NCI-H524 treated with DMSO at 0.1 percent for 48 hours (cell line): ENCODE measurements around the gene COX5B.
"Not testable (repeated sequence)": the region's sequence is repeated elsewhere in the genome, so short reads cannot be mapped to it uniquely, and the experiment has no call there.

Source experiments
- DNase-seq: peaks from one replicate; lab custom pipeline; 2025; lab: John Stamatoyannopoulos, UW

COX5B gene

DNA sequence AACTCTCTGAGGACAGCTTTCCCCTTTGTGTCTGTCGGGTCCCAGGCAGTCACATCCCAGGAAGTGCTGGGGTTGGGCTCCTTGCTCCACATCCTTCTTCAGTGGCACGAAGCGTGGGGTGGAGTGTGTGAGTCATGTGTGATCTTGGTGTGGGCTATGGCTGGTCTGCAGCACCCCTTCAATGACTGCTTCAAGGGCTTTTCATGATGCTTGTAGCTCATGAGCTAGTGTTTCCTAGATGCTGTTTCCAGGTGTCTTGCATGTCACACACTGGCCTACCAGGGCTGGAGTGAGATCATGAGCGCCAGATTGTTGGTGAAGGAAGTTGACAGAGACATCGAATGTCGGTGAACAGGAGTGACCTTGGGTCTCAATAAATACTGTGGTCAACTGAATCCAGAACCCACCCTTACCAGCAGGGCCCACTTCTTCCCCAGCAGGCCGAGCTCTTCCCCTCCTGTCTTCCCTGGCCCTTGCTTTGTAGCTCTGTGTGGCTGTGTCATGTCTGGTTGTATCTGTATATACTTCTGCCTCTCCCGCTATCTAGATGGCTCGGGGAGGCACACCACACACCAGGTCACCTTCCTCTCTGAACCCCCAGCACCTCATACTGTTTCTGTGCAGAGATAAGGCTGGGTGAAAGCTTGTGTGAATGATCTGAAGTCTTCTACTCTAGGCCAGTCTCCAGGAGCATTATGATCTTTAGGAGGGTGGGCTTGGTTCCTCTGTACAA lies 27.5 kb downstream of the COX5B start:
- no peak for DNase-seq

DNA sequence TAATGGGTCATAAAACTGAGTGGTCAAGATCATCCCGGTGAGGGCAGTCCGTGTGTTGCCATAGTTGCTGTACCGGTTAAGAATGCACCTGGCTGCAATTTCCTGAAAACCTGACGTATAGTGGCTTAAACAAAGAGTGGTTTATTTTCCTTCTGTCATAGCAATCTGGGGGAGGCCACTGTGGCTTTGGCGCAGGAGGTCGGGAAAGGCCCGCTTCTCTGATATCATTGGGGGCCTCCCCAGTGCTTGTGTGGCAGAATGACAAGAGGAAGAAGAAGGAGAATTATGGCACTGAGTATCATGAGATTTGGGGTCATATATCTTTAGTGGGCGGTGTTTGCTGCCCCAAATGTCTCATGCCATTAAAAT lies 28.0 kb downstream of the COX5B start:
- no peak for DNase-seq

DNA sequence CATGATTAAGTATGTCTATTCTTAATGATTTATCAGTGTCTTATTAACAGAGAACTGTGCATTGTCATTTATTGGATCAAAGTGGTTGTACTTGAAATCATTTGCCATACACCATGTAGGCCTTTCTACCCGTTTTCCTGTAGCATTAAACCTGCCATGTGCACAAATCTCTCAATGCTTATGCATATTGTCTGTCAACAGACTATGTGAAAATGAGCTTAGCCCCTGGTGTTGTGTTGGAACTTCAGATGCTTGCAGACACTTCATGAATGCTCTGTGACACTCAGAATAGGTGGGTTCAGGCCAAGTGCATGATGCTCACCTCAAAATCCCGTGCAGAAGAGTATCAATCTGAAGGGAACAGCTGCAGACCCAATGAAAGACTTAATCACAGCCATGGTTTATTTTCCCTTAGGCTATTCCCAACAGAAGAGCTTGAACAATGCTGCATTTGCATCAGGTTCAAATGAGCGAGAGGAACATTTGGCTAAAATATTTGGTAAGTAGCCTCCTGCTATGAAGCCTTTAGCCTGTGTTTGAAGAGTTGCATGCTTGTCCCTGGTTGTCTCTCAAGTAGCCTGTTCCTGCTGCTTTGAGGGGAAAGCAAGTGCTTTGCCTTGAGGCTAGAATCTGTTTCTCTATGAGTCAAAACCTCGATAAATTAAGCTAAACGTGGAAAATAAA lies 29.7 kb downstream of the COX5B start:
- DNase-seq = no peak

DNA sequence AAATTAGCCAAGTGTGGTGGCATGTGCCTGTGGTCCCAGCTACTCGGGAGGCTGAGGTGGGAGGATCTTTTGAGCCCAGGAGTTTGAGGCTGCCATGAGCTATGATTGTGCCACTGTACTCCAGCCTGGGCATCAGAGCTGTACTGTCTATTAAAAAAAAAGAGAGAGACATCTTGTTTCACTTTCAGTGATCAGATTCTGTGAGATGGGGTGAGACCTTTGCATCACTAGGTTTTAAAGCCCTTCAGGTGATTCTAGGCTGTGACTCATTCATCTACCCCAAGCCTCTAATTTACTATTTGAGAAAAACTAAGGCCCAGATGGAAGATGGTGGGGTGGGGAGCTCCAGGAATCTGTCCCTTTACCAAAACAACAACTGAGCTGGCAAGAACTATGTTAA lies 30.8 kb downstream of the COX5B start:
- no peak for DNase-seq

DNA sequence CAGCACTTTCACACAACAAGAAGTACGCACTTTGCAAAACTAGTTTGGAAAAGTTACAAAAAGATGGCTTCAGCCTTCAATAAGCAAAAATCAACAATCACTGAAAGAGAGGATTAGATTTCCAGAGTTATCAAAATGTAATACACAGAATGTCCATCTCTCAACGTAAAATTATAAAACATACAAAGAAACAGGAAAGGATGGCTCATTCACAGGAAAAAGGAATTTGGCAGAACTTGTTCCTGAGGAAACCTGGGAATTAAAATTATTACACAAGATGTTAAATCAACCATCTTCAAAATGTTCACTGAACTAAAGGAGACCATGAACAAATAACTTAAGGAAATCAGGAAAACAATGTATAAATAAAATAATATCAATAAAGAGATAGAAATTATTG lies 31.6 kb downstream of the COX5B start:
- DNase-seq = no peak

DNA sequence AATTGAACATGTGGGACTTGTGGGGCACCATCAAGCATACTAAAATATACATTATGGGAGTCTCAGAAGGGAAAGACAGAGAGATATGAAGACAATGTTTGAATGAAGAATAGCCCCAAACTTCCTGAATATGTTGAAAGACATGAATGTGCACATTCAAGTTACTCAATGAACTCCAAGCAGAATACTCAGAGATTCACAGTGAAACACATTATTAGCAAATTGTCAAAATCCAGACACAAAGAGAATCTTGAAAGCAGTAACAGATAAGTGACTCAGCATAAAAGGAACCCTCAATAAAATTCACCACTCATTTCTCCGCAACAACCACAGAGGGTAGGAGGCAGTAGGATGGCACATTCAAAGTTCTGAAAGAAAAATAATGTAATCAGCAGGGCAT lies 32.4 kb downstream of the COX5B start:
- DNase-seq = no peak

DNA sequence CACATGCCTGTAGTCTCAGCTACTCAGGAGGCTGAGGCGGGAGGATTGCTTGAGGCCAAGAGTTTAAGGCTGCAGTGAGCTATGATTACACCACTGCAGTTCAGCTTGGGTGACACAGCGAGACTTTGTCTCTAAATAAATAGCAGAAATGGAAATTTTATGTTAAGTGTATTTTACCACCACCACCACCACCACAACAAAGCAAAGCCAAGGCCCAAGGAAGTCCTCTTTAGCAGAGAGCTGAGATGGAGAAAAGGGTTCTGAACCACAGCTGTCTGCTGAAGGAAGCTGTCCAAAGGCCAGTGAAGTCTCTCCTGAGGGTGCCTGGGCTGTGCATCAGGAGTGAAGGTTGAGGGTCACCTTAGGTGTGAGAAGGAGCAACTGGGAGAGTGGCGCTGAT lies 41.4 kb downstream of the COX5B start:
- DNase-seq = not testable (repeated sequence)

DNA sequence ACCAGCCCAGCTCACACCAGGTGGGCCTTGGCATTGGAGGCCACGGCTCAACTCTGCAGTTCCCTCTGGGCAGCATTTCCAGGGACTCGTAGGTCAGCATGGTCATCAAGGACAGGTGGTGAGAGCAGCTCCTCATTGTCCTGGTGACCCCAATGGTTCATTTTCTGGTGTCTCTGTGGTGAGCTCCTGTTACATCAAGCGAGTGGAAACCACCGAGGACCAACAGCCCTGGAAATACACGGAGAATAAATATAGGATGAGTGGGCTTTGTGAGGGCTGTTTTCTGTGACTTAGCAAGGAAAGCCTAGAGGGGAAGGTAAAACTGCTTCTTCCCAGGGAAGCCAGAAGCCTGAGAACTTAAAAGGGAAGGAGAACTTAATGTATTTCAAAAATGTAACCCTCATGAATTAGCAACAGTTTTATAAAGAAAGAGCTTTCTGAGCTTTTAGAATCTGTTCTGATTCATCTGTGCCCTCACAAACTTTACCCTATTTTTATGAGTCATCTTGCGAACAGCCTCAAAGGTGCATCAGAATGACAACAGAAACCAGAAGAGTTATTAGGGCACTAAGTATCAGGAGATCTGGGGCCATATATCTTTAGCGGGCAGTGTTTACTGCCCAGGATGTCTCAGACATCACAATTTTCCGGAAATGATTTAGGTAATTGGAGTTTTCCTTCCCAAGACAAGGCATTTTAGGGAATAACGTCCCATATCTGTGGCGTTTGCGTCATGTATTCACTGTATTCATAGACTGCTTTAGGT lies 42.4 kb downstream of the COX5B start:
- no peak for DNase-seq

DNA sequence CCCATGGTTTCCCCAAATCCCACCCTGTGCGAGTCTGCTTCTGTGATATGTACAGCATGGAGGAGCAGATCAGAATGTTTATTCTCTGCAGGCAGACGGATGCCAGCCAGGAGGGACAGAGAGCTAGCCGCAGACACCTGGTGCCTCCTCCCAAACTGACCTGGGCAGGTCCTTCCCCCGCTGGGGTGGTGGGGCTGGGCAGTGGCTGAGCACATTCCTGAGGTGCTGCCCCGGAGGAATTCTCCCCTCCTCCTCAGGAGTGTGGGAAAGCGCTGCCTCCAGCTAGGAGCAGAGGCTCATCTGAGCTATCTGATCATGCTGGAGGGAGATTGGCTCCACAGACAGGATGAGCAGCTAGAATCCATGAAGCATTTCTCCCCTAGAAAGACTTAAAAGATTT lies 45.3 kb downstream of the COX5B start:
- DNase-seq = no peak

DNA sequence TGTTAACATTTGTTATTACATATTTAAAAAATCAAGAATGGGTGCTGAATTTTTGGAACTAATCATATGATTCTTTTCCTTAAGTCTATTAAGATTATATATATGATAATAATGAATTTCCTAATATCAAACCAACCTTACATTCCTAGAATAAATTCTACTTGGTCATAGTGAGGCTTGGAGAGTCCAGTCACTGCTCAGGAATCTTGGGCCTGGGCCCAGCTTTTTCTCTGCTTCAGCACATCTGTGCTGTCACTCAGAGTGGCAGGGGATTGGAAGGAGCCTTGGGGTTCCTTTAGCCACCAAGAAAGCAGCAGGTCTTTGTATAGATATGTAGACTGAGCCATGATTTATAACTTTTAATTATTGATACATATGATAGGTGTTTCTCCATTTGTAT lies 47.6 kb downstream of the COX5B start:
- no peak for DNase-seq

DNA sequence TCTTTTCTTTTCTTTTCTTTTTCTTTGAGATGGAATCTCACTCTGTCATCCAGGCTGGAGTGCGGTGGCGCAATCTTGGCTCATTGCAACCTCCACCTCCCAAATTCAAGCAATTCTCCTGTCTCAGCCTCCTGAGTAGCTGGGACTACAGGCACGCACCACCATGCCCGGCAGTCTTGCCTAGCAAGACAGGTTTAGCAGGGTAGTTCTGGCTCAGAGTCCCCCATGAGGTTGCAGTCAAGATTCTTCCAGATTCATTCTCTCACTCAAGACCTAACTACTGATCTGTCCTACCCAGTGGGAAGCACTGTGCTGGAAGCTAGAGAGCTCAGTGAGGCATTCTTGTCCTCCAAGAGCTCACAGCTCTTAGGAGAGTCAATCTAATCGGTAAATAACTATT lies 49.9 kb downstream of the COX5B start:
- no peak for DNase-seq

DNA sequence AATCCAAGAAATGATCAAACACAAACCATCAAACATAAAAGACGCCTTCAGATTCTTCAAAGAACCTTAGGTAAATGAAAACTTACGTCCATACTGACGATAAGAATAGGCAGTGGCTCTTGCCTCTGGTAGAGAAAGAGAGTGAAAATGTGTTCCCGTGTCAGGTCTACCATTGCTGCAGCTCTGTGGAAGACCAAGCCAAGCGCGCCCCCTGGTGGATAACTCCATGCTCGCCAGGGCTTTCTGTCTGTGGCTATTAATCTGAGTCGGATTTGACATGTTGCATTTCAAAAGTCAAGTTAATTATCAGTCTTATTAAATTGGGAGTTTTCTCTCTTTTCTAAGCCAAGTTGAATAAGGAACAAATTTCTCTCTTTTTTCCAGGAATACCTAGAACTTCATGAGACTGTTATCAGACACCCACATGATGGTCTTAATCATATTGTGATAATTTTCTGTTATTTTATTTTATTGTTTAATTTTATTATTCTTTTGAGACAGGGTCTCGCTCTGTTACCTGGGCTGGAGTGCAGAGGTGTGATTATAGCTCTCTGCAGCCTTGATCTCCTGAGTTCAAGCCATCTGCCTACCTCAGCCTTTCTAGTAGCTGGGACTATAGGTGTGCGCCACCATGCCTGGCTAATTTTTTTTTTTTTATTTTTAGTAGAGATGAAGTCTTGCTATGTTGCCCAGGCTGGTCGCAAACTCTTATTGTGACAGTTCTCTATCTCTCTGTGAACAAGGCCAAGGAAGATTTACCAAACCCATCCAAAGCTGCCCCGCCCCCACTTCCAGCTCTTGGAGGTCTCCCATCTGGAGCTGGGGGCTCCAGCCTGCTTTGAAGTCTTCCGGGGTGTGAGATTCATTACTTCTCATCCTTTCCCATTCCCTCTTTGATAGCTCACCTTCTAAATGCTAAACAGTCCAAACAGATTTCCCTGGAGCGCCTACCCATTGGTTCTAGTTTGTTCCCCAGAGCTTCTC lies 51.7 kb downstream of the COX5B start:
- DNase-seq = peak; percentile 26
